ENCODE measurements around the gene SPPL2A.

GRCh38 chr15:50808728-50809127 is 43.2 kb upstream of the SPPL2A start:
- TF ChIP-seq CTCF (conservative IDR thresholded peaks at IDR 0.05) = no peak
- no peak for TF ChIP-seq ZFX (IDR thresholded peaks at IDR 0.05)
